HepG2 (cell line): ENCODE measurements around the gene BCKDHA. TPM values are rescaled to one million over a fixed set of nuclear protein-coding genes. Genes with fewer than 3 reads are reported as not detected.
A peak's percentile ranks its signal among the peaks of the same experiment; 100 is the strongest.

Source experiments
- EP300 ChIP-seq, 3 experiments: sonication (generic) in 1 of 3; formaldehyde crosslinking in 1 of 3; IDR thresholded peaks; 2 replicates each; pipeline versions ENCODE4 v1.5.1 to v1.6.1; 2011 to 2020; ENCODE audit warnings: low read depth in 2 of 3, low read length in 2 of 3, borderline replicate concordance in 1 of 3, improper control_type of control experiment in 1 of 3, mild to moderate bottlenecking in 1 of 3, missing genetic modification reagents in 1 of 3, moderate library complexity in 1 of 3
- FOXC1 ChIP-seq: sonication (generic); formaldehyde crosslinking; IDR thresholded peaks from 2 replicates; pipeline ENCODE4 v1.8.0; 2022; ENCODE audit warnings: mild to moderate bottlenecking, missing genetic modification reagents, borderline replicate concordance
- KDM2A ChIP-seq: sonication (generic); formaldehyde crosslinking; IDR thresholded peaks from 2 replicates; pipeline ENCODE4 v1.4.0; 2020; ENCODE audit warnings: low read depth, missing genetic modification reagents, borderline replicate concordance
- KDM4B ChIP-seq: sonication (generic); formaldehyde crosslinking; IDR thresholded peaks from 2 replicates; pipeline ENCODE4 v1.4.0; 2020; ENCODE audit warnings: missing genetic modification reagents
- NFRKB ChIP-seq: fragments of 450-650 bp; IDR thresholded peaks from 2 replicates; pipeline ENCODE4 v1.6.1; 2017
- POLR2AphosphoS5 ChIP-seq: IDR thresholded peaks from 2 replicates; pipeline ENCODE4 v1.6.1; 2012; ENCODE audit warnings: low read depth, low read length
- SNAPC4 ChIP-seq: sonication (generic); formaldehyde crosslinking; IDR thresholded peaks from 2 replicates; pipeline ENCODE4 v1.4.0; 2020; ENCODE audit warnings: mild to moderate bottlenecking, missing genetic modification reagents
- SRSF4 ChIP-seq: fragments of 200-400 bp; formaldehyde crosslinking; IDR thresholded peaks from one replicate; pipeline ENCODE4 v1.6.1; 2018; ENCODE audit warnings: mild to moderate bottlenecking, low read depth, low read length, moderate library complexity; ENCODE audit not compliant: poor library complexity, severe bottlenecking
- TBX2 ChIP-seq: sonication (generic); formaldehyde crosslinking; IDR thresholded peaks from 2 replicates; pipeline ENCODE4 v1.5.0; 2020; ENCODE audit warnings: missing genetic modification reagents, mild to moderate bottlenecking, borderline replicate concordance
- TEAD3 ChIP-seq: optimal IDR thresholded peaks from 2 replicates; pipeline ENCODE3; 2016; ENCODE audit warnings: borderline replicate concordance
- TFE3 ChIP-seq: IDR thresholded peaks from 2 replicates; pipeline ENCODE4 v1.6.1; 2016
- ZGPAT ChIP-seq: IDR thresholded peaks from 2 replicates; pipeline ENCODE4 v1.6.1; 2016; ENCODE audit warnings: mild to moderate bottlenecking
- ZNF337 ChIP-seq: sonication (generic); formaldehyde crosslinking; IDR thresholded peaks from 2 replicates; pipeline ENCODE4 v1.5.1; 2020; ENCODE audit warnings: missing genetic modification reagents, low read depth, mild to moderate bottlenecking, borderline replicate concordance
- ZNF414 ChIP-seq: sonication (generic); formaldehyde crosslinking; IDR thresholded peaks from 2 replicates; pipeline ENCODE4 v1.5.0; 2020; ENCODE audit warnings: missing genetic modification reagents
- ZNF589 ChIP-seq: sonication (generic); formaldehyde crosslinking; conservative IDR thresholded peaks from 2 replicates; pipeline ENCODE4 v1.8.0; 2022; ENCODE audit warnings: mild to moderate bottlenecking, moderate library complexity, missing genetic modification reagents
- ZNF607 ChIP-seq: sonication (generic); formaldehyde crosslinking; IDR thresholded peaks from 2 replicates; pipeline ENCODE4 v1.5.1; 2020; ENCODE audit warnings: missing genetic modification reagents, mild to moderate bottlenecking, borderline replicate concordance
- polyA plus RNA-seq, 8 experiments: library from polyadenylated mRNA; depleted of rRNA in 3 of 8; stranded (reverse) in 7 of 8; unstranded in 1 of 8; fragments of >200 nt; fragmentation: Illumina TruSeq in 4 of 8; extraction: Trizol in 4 of 8; gene quantifications; 2 replicates each; pipeline versions ENCODE4 v1.2.1 to v1.2.3, GENCODE V29; 2011 to 2016; ENCODE audit warnings: low read depth in 4 of 8, missing spikeins in 1 of 8, mixed read lengths in 1 of 8; ENCODE audit not compliant: insufficient read depth in 1 of 8
- total RNA-seq, 5 experiments: library from RNA; depleted of rRNA; stranded (reverse); fragments of >200 nt; fragmentation: Illumina TruSeq; extraction: Trizol; gene quantifications; 2 replicates each; pipeline ENCODE4 v1.2.3, GENCODE V29; 2016; ENCODE audit warnings: low read depth in 1 of 5
- TF ChIP-seq, protein P1 (sequence below): sonication (generic); formaldehyde crosslinking; IDR thresholded peaks from 2 replicates; pipeline ENCODE4 v1.4.0; 2020; ENCODE audit warnings: missing genetic modification reagents, mild to moderate bottlenecking, borderline replicate concordance

Gene BCKDHA
- total and polyA plus RNA-seq, 2 of the 13 experiments (the other 11 are each of a cell fraction or from before 2014, with no cell fraction given), result 11.8 to 31.5 TPM

DNA sequence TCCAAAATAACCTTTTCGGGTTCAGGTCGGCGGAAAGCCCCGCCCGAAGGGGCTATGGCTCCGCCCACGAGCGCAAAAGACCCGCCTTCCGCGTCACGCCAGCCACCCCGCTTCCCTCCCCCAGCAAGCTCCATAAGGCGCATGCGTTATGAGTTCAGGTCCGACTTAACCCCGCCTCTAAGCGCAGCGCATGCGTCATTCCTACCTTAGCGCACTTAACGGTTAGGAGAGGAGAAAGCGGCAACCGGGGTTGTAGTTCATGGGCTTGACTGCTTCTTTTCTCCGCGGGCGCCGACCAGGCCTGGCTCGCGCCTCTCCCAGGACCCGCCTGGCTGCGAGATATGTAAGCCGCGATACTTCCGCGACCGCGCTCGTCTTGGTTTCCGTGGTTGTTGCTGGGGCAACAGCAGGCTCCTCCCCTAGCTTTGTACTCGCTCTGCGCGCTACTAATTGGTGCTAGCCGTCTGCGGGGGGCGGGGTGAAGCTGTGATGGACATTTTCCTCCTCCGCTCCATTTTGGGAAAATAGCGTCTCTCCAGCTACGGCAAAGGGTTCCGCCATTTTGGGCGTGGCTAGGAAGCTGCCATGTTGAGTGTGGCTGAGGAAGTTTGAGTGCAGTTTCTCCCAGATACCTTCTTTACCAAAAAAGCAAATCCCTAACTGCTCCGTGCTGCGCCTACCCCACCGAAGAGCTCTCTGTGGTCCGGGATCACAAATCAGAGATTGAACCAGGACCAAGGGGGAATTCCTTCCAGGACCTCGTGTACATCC is 33.7 kb upstream of the BCKDHA start, which contains the start of gene B9D2 (continued):
- peak; percentile 68; the same call in 1 of the 2 replicates for TF ChIP-seq FOXC1 (CRISPR knock-in tag)
- TF ChIP-seq TBX2 (CRISPR knock-in tag), result no peak; the same call in 1 of the 2 replicates
- TF ChIP-seq TEAD3 (CRISPR knock-in tag), result peak; percentile 9
- TF ChIP-seq, protein P1, sequence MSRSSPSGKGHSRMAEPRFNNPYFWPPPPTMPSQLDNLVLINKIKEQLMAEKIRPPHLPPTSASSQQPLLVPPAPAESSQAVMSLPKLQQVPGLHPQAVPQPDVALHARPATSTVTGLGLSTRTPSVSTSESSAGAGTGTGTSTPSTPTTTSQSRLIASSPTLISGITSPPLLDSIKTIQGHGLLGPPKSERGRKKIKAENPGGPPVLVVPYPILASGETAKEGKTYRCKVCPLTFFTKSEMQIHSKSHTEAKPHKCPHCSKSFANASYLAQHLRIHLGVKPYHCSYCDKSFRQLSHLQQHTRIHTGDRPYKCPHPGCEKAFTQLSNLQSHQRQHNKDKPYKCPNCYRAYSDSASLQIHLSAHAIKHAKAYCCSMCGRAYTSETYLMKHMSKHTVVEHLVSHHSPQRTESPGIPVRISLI (CRISPR knock-in tag), result no peak
- TF ChIP-seq KDM4B (CRISPR knock-in tag), result no peak
- 0 out of 2 replicates have a peak, but pooled peaks have one; percentile 51 for TF ChIP-seq ZNF337 (CRISPR knock-in tag)
- 0 out of 2 replicates have a peak, but pooled peaks have one; percentile 63 for TF ChIP-seq ZNF607 (CRISPR knock-in tag)
- TF ChIP-seq SRSF4, result no peak
- peak; percentile 33; the same call in 1 of the 2 replicates for TF ChIP-seq KDM2A (CRISPR knock-in tag)
- TF ChIP-seq ZGPAT (CRISPR knock-in tag), result peak; percentile 50; the same call in 1 of the 2 replicates
- TF ChIP-seq POLR2AphosphoS5, result peak; percentile 87
- 0 out of 2 replicates have a peak, but pooled peaks have one; percentile 13 for TF ChIP-seq NFRKB
- 0 out of 2 replicates have a peak, but pooled peaks have one; percentile 41 for TF ChIP-seq SNAPC4 (CRISPR knock-in tag)
- no peak for TF ChIP-seq ZNF589
- TF ChIP-seq TFE3 (CRISPR knock-in tag), result peak; percentile 13; the same call in 1 of the 2 replicates
- peak; percentile 37; the same call in 1 of the 2 replicates for TF ChIP-seq ZNF414 (CRISPR knock-in tag)
- TF ChIP-seq EP300 (IDR thresholded peaks at IDR 0.05; ENCODE audit: low read depth in 2 of 2, low read length in 2 of 2), result peak in 1 of 2 experiments; percentile 42; a peak in 1 of 4 replicates
- TF ChIP-seq EP300 (CRISPR knock-in tag; IDR thresholded peaks at IDR 0.05; ENCODE audit: borderline replicate concordance), result no peak
